NCI-H2081 (cell line): Measurements from ENCODE around the gene HLA-A.
"Not testable (repeated sequence)": the region's sequence is repeated elsewhere in the genome, so short reads cannot be mapped to it uniquely, and the experiment has no call there.

ENCODE experiments used
- DNase-seq, 2 experiments: peaks; one replicate each; lab custom pipeline; 2025; lab: John Stamatoyannopoulos, UW

HLA-A gene

GRCh38 chr6:29942275-29943052, at the start of gene HLA-A:
Gene HLA-A (plus strand): TSS chr6:29942532. CDS start chr6:29942554, 22 bp downstream.
- DNase-seq: peak; percentile 90 to 93

DNA sequence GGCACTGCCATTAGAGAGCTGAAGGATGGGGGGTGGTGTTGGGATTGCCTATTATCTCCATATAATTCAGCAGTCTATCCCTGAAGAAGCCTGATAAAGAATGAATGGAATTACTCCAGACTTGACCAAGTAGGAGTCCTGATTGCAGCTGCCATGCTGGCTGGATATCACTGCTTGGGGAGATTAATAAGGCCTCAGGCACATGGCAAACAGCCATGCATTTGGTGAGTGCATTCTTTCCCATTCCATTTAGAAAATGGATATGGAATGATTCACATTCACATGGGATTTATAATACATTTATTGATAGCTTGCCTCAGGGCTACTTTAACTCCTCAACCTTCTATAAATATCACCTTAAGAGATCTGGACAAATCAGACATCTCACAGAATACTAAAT, 49.6 kb upstream of the HLA-A start:
- no peak for DNase-seq

- no peak for DNase-seq
Observed at GRCh38 chr6:29899281-29899680, 43.1 kb upstream of the HLA-A start.

- DNase-seq: no peak
Observed at GRCh38 chr6:29905286-29905685, 37.0 kb upstream of the HLA-A start.

DNA sequence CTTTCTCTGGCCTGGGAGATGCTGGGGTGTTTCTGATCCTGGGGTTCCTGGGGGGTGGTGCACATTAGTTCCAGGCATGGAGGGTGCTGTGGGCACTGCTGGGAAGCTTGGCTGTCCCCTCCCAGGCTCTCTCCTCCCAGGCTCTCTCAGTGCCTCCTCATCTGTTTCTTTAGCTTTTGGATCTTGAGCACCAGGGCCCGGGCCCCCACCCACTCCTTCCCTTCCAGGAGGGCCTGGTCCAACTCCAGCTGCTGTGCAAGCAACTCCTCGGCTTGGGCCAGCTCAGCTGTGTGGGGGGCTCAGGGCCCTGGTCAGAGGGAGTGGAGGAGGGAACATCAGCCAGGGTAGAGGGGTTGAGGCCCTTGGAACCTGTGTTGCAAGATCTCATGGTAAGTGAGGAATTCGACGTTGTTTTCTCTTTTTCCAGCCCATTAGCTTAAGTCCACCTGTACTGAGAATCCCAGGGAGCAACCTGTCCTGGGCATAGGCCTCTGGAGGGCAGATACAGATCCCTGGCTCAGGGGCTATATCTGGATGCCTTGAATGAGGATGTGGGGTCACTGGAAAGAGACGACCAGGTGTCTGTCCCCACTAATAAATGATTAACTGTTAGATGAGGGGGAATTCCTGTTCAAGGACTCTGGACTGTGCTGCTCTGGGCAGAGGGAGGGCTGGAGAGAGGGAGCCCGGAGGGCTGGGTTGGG, 34.5 kb upstream of the HLA-A start:
- DNase-seq: no peak

GRCh38 chr6:29908341-29908662, 34.0 kb upstream of the HLA-A start:
- DNase-seq: no peak

DNA sequence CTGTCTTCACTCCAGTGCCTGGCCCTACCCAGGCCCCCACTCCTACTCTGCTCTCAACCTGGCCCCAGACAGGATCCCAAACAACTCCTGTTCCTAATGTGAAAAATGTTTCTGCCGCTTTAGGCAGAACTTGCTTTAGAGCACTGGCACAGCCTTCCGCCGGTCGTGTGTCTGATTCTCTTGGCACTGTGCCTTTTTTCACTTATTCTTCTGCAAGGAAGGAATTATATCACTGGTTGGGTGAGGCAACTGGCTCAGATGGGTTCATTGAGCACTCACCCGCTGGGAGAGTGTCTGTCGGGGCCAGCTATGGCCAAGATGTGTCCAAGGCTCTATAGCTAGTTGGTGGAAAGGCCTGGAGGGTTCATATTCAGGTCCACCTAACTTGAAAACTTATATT, 33.6 kb upstream of the HLA-A start:
- no peak for DNase-seq

GRCh38 chr6:29909985-29910384, 32.3 kb upstream of the HLA-A start:
- DNase-seq: no peak

- DNase-seq: no peak
Observed at GRCh38 chr6:29912840-29913239, 29.5 kb upstream of the HLA-A start.

- no peak for DNase-seq
Observed at GRCh38 chr6:29916741-29917140, 25.6 kb upstream of the HLA-A start.

GRCh38 chr6:29917857-29918256, 24.5 kb upstream of the HLA-A start:
- DNase-seq: no peak

DNA sequence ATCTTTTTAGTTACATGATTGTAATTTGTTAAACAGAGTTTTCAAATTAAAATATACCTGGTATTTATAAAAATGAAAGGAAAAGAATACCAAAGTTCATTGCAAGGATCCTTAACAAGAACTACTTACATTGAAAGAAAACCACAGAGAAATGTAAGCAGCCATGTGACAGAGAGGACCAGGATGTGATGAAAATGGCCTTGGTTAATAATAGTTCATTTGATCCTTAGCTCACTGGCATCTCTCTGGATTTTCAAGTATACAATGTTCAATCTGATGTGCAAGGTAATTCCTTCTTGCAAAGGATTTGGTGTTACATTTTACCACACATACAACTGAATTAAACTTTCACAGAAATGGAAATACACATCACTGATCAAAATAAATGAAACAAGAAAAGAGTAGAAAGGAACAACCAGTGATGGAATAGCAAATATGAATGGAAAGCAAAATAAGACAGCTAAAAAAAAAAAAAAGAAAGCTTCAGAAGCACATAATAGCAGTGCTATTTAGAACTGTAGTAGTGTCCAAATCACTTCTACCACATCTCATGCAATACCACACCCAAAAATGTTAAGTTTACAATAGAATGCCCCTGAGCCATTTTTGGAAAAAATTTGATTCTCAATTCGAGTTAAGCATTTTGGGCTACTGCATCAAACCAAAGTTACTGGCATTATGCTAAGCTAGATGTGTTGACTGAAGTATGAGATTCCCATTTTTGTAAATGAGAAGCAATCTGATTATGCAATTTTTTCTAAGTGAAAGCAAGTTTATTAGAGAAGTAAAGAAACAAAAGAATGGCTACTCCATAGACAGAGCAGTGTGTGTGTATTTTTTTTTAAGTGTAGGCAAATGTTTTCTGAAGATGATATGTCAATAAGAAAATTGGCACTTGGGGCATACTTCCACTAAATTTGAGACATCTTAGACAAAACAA, 22.6 kb upstream of the HLA-A start:
- DNase-seq: peak in 1 of 2 experiments; percentile 4

DNA sequence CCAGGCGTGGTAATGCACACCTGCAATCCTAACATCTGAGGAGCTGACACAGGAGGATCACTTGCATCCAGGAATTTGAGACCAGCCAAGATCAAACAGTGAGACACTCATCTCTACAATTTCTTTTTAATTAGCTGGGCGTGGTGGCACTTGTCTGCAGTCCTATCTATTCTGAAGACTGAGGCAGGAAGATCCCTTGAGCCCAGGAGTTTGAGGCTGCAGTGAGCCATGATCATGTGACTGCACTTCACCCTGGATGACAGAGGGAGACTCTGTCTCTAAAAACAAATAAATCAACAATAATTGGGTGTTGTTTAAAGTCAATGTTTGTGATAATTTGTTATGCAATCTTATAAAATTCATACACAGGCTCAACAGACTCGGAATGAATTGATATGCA, 18.0 kb upstream of the HLA-A start:
- no peak for DNase-seq

- no peak for DNase-seq
Observed at GRCh38 chr6:29924731-29925130, 17.6 kb upstream of the HLA-A start.

DNA sequence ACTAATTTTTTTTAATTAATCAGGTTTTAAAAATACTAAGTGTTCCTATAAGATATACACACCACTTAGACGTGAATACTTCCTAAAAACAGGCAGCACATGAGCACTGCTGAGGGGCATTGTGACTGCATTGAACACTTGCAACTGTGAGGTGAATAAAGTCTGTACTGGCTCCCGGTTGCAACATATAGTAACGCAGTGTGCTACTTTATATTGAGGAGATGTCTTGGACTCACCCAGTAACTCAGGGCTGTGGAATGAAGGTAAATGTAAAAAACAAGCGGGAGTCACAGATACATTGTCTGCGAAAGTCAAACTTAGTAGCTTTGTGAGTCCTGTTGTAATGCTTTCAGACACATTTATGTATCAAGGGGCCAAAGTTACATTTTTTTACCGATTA, 17.0 kb upstream of the HLA-A start:
- no peak for DNase-seq

DNA sequence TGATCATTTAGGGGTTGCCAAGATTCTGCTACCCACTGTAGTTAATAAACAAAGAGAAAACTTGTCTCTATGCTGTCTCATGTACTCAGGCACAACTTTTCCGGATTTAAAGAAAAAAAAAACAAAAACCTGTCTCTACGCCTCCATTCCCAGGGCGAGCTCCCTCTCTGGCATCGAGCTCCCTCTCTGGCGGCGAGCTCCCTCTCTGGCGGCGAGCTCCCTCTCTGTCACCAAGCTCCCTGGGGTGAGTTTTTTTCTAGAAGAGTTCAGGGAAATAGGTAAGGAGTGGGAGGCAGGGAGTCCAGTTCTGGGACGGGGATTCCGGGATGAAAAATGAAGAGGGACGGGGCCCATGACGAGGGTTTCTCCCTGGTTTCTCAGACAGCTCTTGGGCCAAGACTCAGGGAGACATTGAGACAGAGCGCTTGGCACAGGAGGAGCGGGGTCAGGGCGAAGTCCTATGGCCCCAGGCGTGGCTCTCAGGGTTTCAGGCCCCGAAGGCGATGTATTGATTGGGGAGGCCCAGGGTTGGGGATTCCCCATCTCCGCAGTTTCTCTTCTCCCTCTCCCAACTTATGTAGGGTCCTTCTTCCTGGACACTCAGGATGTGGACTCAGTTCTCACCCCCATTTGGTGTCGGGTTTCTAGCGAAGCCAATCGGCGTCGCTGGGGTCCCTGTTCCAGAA, 16.5 kb upstream of the HLA-A start:
- DNase-seq: no peak

- DNase-seq: no peak
Observed at GRCh38 chr6:29926413-29927274, 15.7 kb upstream of the HLA-A start.

GRCh38 chr6:29927275-29927569, 15.1 kb upstream of the HLA-A start:
- no peak for DNase-seq

- no peak for DNase-seq
Observed at GRCh38 chr6:29927841-29928388, 14.4 kb upstream of the HLA-A start.

DNA sequence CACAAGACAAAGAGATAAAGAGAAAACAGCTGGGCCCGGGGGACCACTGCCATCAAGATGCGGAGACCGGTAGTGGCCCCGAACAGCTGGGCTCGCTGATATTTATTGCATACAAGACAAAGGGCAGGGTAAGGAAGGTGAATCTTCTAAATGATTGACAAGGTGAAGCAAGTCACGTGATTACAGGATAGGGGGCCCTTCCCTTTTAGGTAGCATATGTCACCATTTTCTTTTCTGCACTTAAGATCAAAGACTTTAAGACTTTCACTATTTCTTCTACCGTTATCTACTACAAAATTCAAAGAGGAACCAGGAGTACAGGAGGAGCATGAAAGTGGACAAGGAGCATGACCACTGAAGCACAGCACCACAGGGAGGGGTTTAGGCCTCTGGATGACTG, 12.3 kb upstream of the HLA-A start:
- DNase-seq: not testable (repeated sequence)

DNA sequence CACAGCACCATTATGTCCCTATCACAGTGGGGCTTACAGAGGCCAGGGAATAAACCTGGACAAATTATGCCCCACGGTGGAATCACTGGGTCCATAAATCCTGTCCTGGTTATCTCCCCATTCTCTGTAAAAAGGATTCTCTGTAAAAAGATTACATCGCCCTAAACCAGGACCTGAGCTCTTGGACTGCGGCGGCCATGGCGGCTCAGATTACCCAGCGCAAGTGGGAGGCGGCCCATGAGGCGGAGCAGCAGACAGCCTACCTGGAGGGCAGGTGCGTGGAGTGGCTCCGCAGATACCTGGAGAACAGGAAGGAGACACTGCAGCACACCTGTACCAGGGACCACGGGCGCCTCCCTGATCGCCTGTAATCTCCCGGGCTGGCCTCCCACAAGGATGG, 8.4 kb upstream of the HLA-A start:
- DNase-seq: no peak
